ENCODE data around the gene SCGB1D2.

DNA sequence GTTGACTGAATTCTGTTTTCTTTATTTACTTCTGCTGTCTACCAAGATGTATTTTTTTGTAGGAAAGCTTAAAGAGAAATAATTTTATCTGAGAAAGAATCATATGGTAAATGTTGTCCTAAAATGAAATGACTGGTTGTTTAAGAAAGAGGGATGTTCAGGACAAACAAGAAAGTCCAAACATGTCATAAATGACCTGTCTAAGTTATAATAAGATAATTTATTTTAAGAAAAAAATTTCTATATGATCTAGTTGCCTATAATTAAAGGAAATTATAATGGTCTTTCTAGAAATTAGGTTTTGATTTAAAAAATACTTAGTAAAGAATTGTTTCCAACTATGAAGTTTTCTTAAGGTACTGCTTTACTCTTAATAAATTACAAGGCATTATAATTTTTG lies 38.4 kb downstream of the SCGB1D2 start:
- TF ChIP-seq EZH2phosphoT487 (IDR thresholded peaks at IDR 0.05; ENCODE audit: low read depth) = no peak
- TF ChIP-seq, protein P1, sequence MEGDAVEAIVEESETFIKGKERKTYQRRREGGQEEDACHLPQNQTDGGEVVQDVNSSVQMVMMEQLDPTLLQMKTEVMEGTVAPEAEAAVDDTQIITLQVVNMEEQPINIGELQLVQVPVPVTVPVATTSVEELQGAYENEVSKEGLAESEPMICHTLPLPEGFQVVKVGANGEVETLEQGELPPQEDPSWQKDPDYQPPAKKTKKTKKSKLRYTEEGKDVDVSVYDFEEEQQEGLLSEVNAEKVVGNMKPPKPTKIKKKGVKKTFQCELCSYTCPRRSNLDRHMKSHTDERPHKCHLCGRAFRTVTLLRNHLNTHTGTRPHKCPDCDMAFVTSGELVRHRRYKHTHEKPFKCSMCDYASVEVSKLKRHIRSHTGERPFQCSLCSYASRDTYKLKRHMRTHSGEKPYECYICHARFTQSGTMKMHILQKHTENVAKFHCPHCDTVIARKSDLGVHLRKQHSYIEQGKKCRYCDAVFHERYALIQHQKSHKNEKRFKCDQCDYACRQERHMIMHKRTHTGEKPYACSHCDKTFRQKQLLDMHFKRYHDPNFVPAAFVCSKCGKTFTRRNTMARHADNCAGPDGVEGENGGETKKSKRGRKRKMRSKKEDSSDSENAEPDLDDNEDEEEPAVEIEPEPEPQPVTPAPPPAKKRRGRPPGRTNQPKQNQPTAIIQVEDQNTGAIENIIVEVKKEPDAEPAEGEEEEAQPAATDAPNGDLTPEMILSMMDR (IDR thresholded peaks at IDR 0.05; ENCODE audit: low read depth, low read length) = no peak

Data from OCI-LY3 (cell line).